Cardiac muscle cell (in vitro differentiated cells and primary cell): ENCODE data around the gene BANK1. TPM values are rescaled to one million over a fixed set of nuclear protein-coding genes. Genes with fewer than 3 reads are reported as not detected.

ENCODE experiments used
- DNase-seq, 2 donors: peaks; one replicate each; pipeline versions ENCODE4 v3.0.0 to v3.0.0-alpha.2; 2010 to 2017; ENCODE audit warnings: low read depth in 1 of 2, low spot score in 1 of 2
- H3K27ac ChIP-seq: fragments of 200-600 bp; sonication (generic); 2 replicates; pipeline ENCODE4 v1.5.1; 2016
- H3K27me3 ChIP-seq: fragments of 200-600 bp; sonication (generic); 2 replicates; pipeline ENCODE4 v1.6.0; 2016; ENCODE audit warnings: control low read depth
- H3K36me3 ChIP-seq: fragments of 200-600 bp; sonication (generic); 2 replicates; pipeline ENCODE4 v1.5.1; 2016; ENCODE audit warnings: control low read depth
- H3K4me1 ChIP-seq: fragments of 200-600 bp; sonication (generic); 2 replicates; pipeline ENCODE4 v1.8.1; 2017; ENCODE audit warnings: low read depth, mild to moderate bottlenecking, mixed run types
- H3K4me3 ChIP-seq: fragments of 200-600 bp; sonication (generic); 2 replicates; pipeline ENCODE4 v1.5.1; 2016; ENCODE audit warnings: mild to moderate bottlenecking
- H3K9me3 ChIP-seq: fragments of 200-600 bp; sonication (generic); 2 replicates; pipeline ENCODE4 v1.5.1; 2017; ENCODE audit warnings: low read depth, mild to moderate bottlenecking, control low read depth
- CTCF ChIP-seq: IDR thresholded peaks from 2 replicates; pipeline ENCODE4 v1.5.1; 2012; ENCODE audit warnings: low read depth, mild to moderate bottlenecking, low read length
- polyA plus RNA-seq: library from polyadenylated mRNA; unstranded; fragments of >200 nt; fragmentation: Nextera tagmentation; extraction: Ambion mirVana; gene quantifications from 2 replicates; pipeline ENCODE4 v1.2.1, GENCODE V29; 2016
- total RNA-seq: library from RNA; depleted of rRNA; stranded (reverse); fragments of >200 nt; gene quantifications from 2 replicates; pipeline ENCODE4 v1.2.3, GENCODE V29; 2016

Gene BANK1
- total and polyA plus RNA-seq, 2 experiments from 2014 or later = 0.27 to 0.46 TPM

DNA sequence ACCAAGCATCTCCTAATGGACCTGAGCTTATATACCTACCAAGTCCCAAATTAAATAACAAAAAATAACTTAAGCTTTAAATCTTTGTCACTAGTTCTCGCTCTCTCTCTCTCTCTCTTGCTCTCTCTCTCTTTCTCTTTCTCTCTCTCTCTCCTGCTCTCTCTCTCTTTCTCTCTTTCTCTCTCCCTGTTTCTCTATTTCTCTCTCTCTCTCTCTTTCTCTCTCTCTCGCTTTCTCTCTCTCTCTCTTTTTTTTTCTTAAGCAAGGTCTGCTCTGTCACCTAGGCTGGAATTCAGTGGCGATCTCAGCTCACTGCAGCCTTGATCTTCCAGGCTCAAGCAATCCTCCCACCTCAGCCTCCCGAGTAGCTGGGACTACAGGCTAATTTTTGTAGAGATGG, 266.6 kb downstream of the BANK1 start:
- Histone ChIP-seq H3K36me3 (no peaks in the 10 kb centered on the region), H3K9me3 (no peaks in the 10 kb centered on the region), H3K27ac (no peak overlapping the region), H3K4me3 (no peak overlapping the region), H3K27me3 (no peaks in the 10 kb centered on the region), H3K4me1 (no peaks in the 10 kb centered on the region)
- TF ChIP-seq CTCF = no peak
- no peak for DNase-seq

- Histone ChIP-seq H3K4me1 (no peaks in the 10 kb centered on the region), H3K27me3 (no peaks in the 10 kb centered on the region), H3K27ac (no peak overlapping the region), H3K36me3 (no peaks in the 10 kb centered on the region), H3K9me3 (no peaks in the 10 kb centered on the region), H3K4me3 (no peak overlapping the region)
- no peak for DNase-seq
- TF ChIP-seq CTCF = no peak
Observed at GRCh38 chr4:102061133-102061532, 270.6 kb downstream of the BANK1 start.

- Histone ChIP-seq H3K4me1 (no peaks in the 10 kb centered on the region), H3K27ac (no peak overlapping the region), H3K27me3 (no peaks in the 10 kb centered on the region), H3K9me3 (no peaks in the 10 kb centered on the region), H3K36me3 (no peaks in the 10 kb centered on the region), H3K4me3 (no peak overlapping the region)
- TF ChIP-seq CTCF = no peak
- DNase-seq = no peak
Observed at GRCh38 chr4:102064747-102065442, 274.4 kb downstream of the BANK1 start.

DNA sequence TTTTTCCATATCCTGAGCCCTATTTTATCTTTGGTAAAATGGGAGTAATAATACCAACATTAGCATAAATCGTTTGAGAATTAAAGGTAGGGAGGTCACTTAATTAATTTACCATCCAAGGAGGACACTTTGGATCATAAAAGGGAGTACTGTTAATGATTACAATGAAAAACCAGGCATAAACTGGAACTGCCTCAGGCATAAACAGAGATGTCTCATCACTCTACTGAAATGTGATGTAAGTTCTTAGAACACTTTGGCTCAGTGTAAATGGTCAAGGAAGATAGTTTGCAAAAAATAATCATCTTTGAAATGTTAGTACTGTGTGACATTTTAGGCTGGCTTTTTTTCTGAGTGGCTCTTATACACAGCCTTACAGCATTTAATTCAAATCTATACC, 286.1 kb downstream of the BANK1 start:
- no peak for TF ChIP-seq CTCF

DNA sequence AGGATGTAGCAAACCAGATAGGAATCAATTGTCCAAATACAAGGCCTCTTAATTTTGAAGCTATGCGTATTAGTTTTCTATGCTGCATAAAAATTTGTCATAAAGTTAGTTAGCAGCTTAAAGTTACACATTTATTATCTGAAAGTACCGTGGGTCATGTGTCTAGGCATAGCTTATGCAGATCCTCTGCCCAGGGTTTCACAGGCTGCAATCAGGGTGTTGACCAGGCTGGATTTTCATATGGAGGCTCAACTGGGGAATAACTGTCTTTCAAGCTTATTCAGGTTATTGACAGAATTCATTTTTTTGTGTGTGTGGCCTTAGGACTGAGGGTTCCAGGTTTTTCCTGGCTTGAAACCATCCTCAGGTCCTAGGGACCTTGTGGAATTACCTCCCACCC, 289.7 kb downstream of the BANK1 start:
- Histone ChIP-seq H3K27me3 (no peaks in the 10 kb centered on the region), H3K27ac (no peak overlapping the region)
- DNase-seq = no peak

More for the DNA sequence above, 286.1 kb downstream of the BANK1 start:
- Histone ChIP-seq H3K4me3 (no peak overlapping the region), H3K27ac (no peak overlapping the region), H3K27me3 (no peaks in the 10 kb centered on the region), H3K9me3 (no peaks in the 10 kb centered on the region), H3K36me3 (no peaks in the 10 kb centered on the region), H3K4me1 (no peaks in the 10 kb centered on the region)
- DNase-seq = no peak

More for the DNA sequence above, 289.7 kb downstream of the BANK1 start:
- Histone ChIP-seq H3K4me3 (no peak overlapping the region), H3K36me3 (no peaks in the 10 kb centered on the region), H3K9me3 (no peaks in the 10 kb centered on the region), H3K4me1 (no peaks in the 10 kb centered on the region)
- no peak for TF ChIP-seq CTCF
